ENCODE data around the gene ATP6V0C.

- TF ChIP-seq GATA2 (IDR thresholded peaks at IDR 0.05; ENCODE audit: low read depth, low read length): no peak
- TF ChIP-seq GATA3 (IDR thresholded peaks at IDR 0.05; ENCODE audit: low read depth, low read length): no peak
These were observed 18.9 kb downstream of the ATP6V0C start for GRCh38 chr16:2532494-2533141.

Data from SH-SY5Y (cell line).